HFF-Myc (cell line): ENCODE results near the gene HEATR3.

Experiments used
- DNase-seq: peaks from one replicate; pipeline ENCODE4 v3.0.0-alpha.2; 2011; ENCODE audit warnings: low read depth; ENCODE audit errors: extremely low read depth
- H3K4me3 ChIP-seq: replicated peaks from 2 replicates; pipeline ENCODE4 v1.5.1; 2011; ENCODE audit warnings: low read depth, mild to moderate bottlenecking, control low read depth, low read length
- CTCF ChIP-seq: IDR thresholded peaks from 2 replicates; pipeline ENCODE4 v1.5.1; 2012; ENCODE audit warnings: mild to moderate bottlenecking, low read depth, low read length, control low read depth; ENCODE audit errors: missing control alignments

The HEATR3 gene

GRCh38 chr16:50047864-50048263 is 17.9 kb upstream of the HEATR3 start:
- no peak overlapping the region for H3K4me3 ChIP-seq
- no peak for TF ChIP-seq CTCF
- no peak for DNase-seq

- DNase-seq = no peak
- H3K4me3 ChIP-seq = no peak overlapping the region
- TF ChIP-seq CTCF = no peak
Measured at GRCh38 chr16:50050802-50051201, 15.0 kb upstream of the HEATR3 start.

GRCh38 chr16:50056226-50056625 is 9.5 kb upstream of the HEATR3 start:
- no peak for DNase-seq
- H3K4me3 ChIP-seq = no peak overlapping the region
- TF ChIP-seq CTCF = no peak

- no peak for DNase-seq
- no peak overlapping the region for H3K4me3 ChIP-seq
- TF ChIP-seq CTCF = no peak
Measured at GRCh38 chr16:50058091-50058771, 7.5 kb upstream of the HEATR3 start.

GRCh38 chr16:50059111-50059510 is 6.7 kb upstream of the HEATR3 start:
- no peak for TF ChIP-seq CTCF
- H3K4me3 ChIP-seq = no peak overlapping the region
- no peak for DNase-seq

GRCh38 chr16:50059669-50060068 is 6.1 kb upstream of the HEATR3 start:
- H3K4me3 ChIP-seq = no peak overlapping the region
- TF ChIP-seq CTCF = no peak
- no peak for DNase-seq

- no peak for TF ChIP-seq CTCF
- DNase-seq = no peak
Measured at GRCh38 chr16:50061326-50061725, 4.4 kb upstream of the HEATR3 start.

More at GRCh38 chr16:50061326-50061725, 4.4 kb upstream of the HEATR3 start:
- no peak overlapping the region for H3K4me3 ChIP-seq
